IMR-90 (cell line): ENCODE results near the gene CD38. TPM values are rescaled to one million over a fixed set of nuclear protein-coding genes. Genes with fewer than 3 reads are reported as not detected.

Experiments used
- ATAC-seq: fragments of 200-7000 bp; cut with Tn5 transposase; 2 replicates; pipeline ENCODE4 v1.9.1; 2020; ENCODE audit warnings: low read depth, mild to moderate bottlenecking, moderate library complexity
- BruUV-seq: library from RNA; stranded (reverse); fragments of 400-500 nt; replicated peaks from 2 replicates; lab custom pipeline; 2021; lab: Mats Ljungman, UMichigan
- CTCF ChIA-PET: fragments of 300-600 bp; formaldehyde crosslinking; extraction: SDS; loops from one replicate; lab custom pipeline; 2021; ENCODE audit warnings: antibody characterized with exemption; lab: Yijun Ruan, JAX
- POLR2A ChIA-PET: fragments of 300-600 bp; sonication (Branson Sonifier 250); formaldehyde crosslinking; loops from one replicate; lab custom pipeline; 2022; ENCODE audit warnings: antibody characterized with exemption; ENCODE audit not compliant: unreplicated experiment; lab: Charles Lee
- DNase-seq: peaks from one replicate; pipeline ENCODE4 v3.0.0; 2013
- H2AFZ ChIP-seq: replicated peaks from 2 replicates; pipeline ENCODE3; 2013; ENCODE audit warnings: low read length, mild to moderate bottlenecking; ENCODE audit not compliant: poor library complexity
- H2AK5ac ChIP-seq: 2 replicates; pipeline ENCODE4 v1.6.1; 2013; ENCODE audit warnings: low read depth, low read length, inconsistent platforms
- H2AK9ac ChIP-seq: replicated peaks from 2 replicates; pipeline ENCODE3; 2013; ENCODE audit warnings: mild to moderate bottlenecking, low read depth, low read length, moderate library complexity; ENCODE audit not compliant: poor library complexity
- H2BK120ac ChIP-seq: 2 replicates; pipeline ENCODE4 v1.6.1; 2013; ENCODE audit warnings: low read depth, low read length, inconsistent platforms
- H2BK15ac ChIP-seq: 3 replicates; pipeline ENCODE4 v1.6.1; 2013; ENCODE audit warnings: low read depth, low read length, inconsistent platforms
- H2BK20ac ChIP-seq: 2 replicates; pipeline ENCODE4 v1.6.1; 2013; ENCODE audit warnings: low read depth, mild to moderate bottlenecking, inconsistent platforms, low read length, moderate library complexity
- H2BK5ac ChIP-seq: 2 replicates; pipeline ENCODE4 v1.6.1; 2013; ENCODE audit warnings: mild to moderate bottlenecking, low read depth, low read length, inconsistent platforms; ENCODE audit not compliant: poor library complexity, severe bottlenecking
- H3K14ac ChIP-seq: replicated peaks from 2 replicates; pipeline ENCODE4 v1.6.1; 2013; ENCODE audit warnings: low read depth, low read length, inconsistent platforms
- H3K18ac ChIP-seq: 2 replicates; pipeline ENCODE4 v1.6.1; 2013; ENCODE audit warnings: low read depth, low read length, control low read depth
- H3K23ac ChIP-seq: 2 replicates; pipeline ENCODE4 v1.6.1; 2013; ENCODE audit warnings: low read depth, low read length, inconsistent platforms
- H3K27ac ChIP-seq: 2 replicates; pipeline ENCODE4 v1.5.1; 2013; ENCODE audit warnings: mild to moderate bottlenecking, control low read depth, low read length; ENCODE audit not compliant: insufficient read depth
- H3K27me3 ChIP-seq: 2 replicates; pipeline ENCODE4 v1.6.1; 2013; ENCODE audit warnings: low read length; ENCODE audit not compliant: control insufficient read depth, insufficient read depth
- H3K36me3 ChIP-seq: 2 replicates; pipeline ENCODE4 v1.6.1; 2013; ENCODE audit warnings: low read length, mixed read lengths; ENCODE audit not compliant: control insufficient read depth, insufficient read depth
- H3K4ac ChIP-seq: 2 replicates; pipeline ENCODE4 v1.6.1; 2013; ENCODE audit warnings: low read depth, low read length, inconsistent platforms
- H3K4me1 ChIP-seq: 2 replicates; pipeline ENCODE4 v1.6.1; 2013; ENCODE audit warnings: low read length, mixed read lengths; ENCODE audit not compliant: control insufficient read depth, insufficient read depth
- H3K4me2 ChIP-seq: 2 replicates; pipeline ENCODE4 v1.6.1; 2013; ENCODE audit warnings: low read depth, mild to moderate bottlenecking, control low read depth, low read length, moderate library complexity
- H3K4me3 ChIP-seq: 2 replicates; pipeline ENCODE4 v1.5.1; 2013; ENCODE audit warnings: low read depth, mild to moderate bottlenecking, control low read depth, low read length, moderate library complexity; ENCODE audit not compliant: insufficient read depth
- H3K56ac ChIP-seq: 2 replicates; pipeline ENCODE4 v1.6.1; 2013; ENCODE audit warnings: low read length, inconsistent platforms; ENCODE audit not compliant: insufficient read depth; ENCODE audit errors: extremely low read depth
- H3K79me1 ChIP-seq, 2 experiments: 2 replicates each; pipeline ENCODE4 v1.6.1; 2013; ENCODE audit warnings: low read length in 2 of 2, inconsistent platforms in 1 of 2, low read depth in 1 of 2
- H3K9ac ChIP-seq: 2 replicates; pipeline ENCODE4 v1.6.1; 2013; ENCODE audit warnings: low read depth, low read length, control low read depth
- H3K9me1 ChIP-seq: 2 replicates; pipeline ENCODE4 v1.6.1; 2013; ENCODE audit warnings: low read length, inconsistent platforms; ENCODE audit not compliant: insufficient read depth
- H3K9me3 ChIP-seq: 2 replicates; pipeline ENCODE4 v1.6.1; 2013; ENCODE audit warnings: low read length; ENCODE audit not compliant: control insufficient read depth, insufficient read depth
- H4K20me1 ChIP-seq: 2 replicates; pipeline ENCODE4 v1.6.1; 2013; ENCODE audit warnings: low read length, inconsistent platforms; ENCODE audit not compliant: insufficient read depth
- H4K5ac ChIP-seq: 2 replicates; pipeline ENCODE4 v1.6.1; 2013; ENCODE audit warnings: mild to moderate bottlenecking, low read depth, low read length, control low read depth
- H4K8ac ChIP-seq, 2 experiments: 2 replicates each; pipeline ENCODE4 v1.6.1; 2013; ENCODE audit warnings: low read depth in 2 of 2, low read length in 2 of 2, control low read depth in 1 of 2, inconsistent platforms in 1 of 2
- H4K91ac ChIP-seq: 2 replicates; pipeline ENCODE4 v1.6.1; 2013; ENCODE audit warnings: low read depth, low read length, inconsistent platforms; ENCODE audit not compliant: insufficient read depth
- RAD21 ChIP-seq: IDR thresholded peaks from 2 replicates; pipeline ENCODE4 v1.6.1; 2012; ENCODE audit warnings: low read length, improper control_type of control experiment
- RCOR1 ChIP-seq: IDR thresholded peaks from 2 replicates; pipeline ENCODE4 v1.6.1; 2012; ENCODE audit warnings: mild to moderate bottlenecking, low read length, improper control_type of control experiment; ENCODE audit not compliant: insufficient replicate concordance
- WGBS, 2 experiments: methylation state at CpG; one replicate each; pipeline versions ENCODE4 v1.1.5 to v1.1.7; 2013; ENCODE audit warnings: missing lambda C conversion rate in 2 of 2; ENCODE audit not compliant: insufficient read length in 1 of 2; ENCODE audit errors: extremely low coverage in 2 of 2; 5-methylcytosine and 5-hydroxymethylcytosine counted together
- dilution Hi-C: fragments of 300-500 bp; cut with HindIII; formaldehyde crosslinking; loops from one replicate; pipeline ENCODE4 v1.14.3; 2018; ENCODE audit warnings: low sequenced_read_pairs; ENCODE audit not compliant: unreplicated experiment
- in situ Hi-C: fragments of 300-500 bp; cut with MboI; formaldehyde crosslinking; loops from 3 replicates; pipeline ENCODE4 v1.14.3; 2019; ENCODE audit warnings: low sequenced_read_pairs, inconsistent platforms, mixed read lengths
- intact Hi-C: fragments of 100-400 bp; cut with micrococcal nuclease; formaldehyde crosslinking; loops from 2 replicates; pipeline ENCODE4 v1.10.0; 2022
- polyA plus RNA-seq, 3 experiments: library from polyadenylated mRNA; depleted of rRNA; stranded (reverse); fragments of >200 nt; gene quantifications; 2 replicates each; pipeline ENCODE4 v1.2.3, GENCODE V29; 2012; ENCODE audit warnings: low replicate concordance in 1 of 3
- total RNA-seq: library from RNA; depleted of rRNA; stranded (reverse); fragments of >200 nt; gene quantifications from 2 replicates; pipeline ENCODE4 v1.2.3, GENCODE V29; 2012

CD38 gene
- total and polyA plus RNA-seq, 2 of the 4 experiments (the other 2 are of a cell fraction), result not detected

DNA sequence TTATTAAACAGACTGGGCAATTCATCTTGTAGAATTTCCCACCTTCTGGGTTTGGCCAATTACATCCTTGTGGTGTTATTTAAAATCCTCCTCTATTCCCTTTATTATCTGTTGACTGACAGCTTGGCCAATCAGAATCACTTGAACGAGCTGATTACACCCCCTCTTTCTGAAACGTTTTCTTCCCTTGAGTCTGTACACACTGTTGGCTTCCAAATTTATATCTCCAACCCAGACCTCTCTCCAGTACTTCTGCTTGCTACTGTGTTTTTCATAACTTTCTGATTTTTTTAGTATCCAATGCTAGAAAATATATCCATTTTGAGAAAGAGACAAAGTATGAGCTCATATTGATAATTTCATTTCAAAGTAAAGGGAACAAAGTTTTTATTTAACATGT is 14.8 kb downstream of the CD38 start:
- Histone ChIP-seq H3K4me3 (no peak overlapping the region), H3K79me1 (no peaks in the 10 kb centered on the region), H2BK120ac (no peak overlapping the region), H3K23ac (no peak overlapping the region), H4K91ac (no peak overlapping the region), H3K18ac (no peak overlapping the region), H4K5ac (no peak overlapping the region), H3K9me1 (no peaks in the 10 kb centered on the region), H3K14ac (no peak overlapping the region), H2AFZ (no peak overlapping the region), H4K20me1 (no peaks in the 10 kb centered on the region), H3K36me3 (no peaks in the 10 kb centered on the region), H4K8ac (no peak overlapping the region), H3K27me3 (peaks cover 15% of the 10 kb centered on the region), H2BK5ac (no peak overlapping the region), H3K9ac (no peak overlapping the region), H2BK15ac (no peak overlapping the region), H2AK5ac (no peak overlapping the region), H3K4ac (no peak overlapping the region), H3K56ac (no peak overlapping the region), H3K9me3 (no peaks in the 10 kb centered on the region), H3K27ac (no peak overlapping the region), H3K4me2 (no peak overlapping the region), H3K4me1 (no peaks in the 10 kb centered on the region), H2BK20ac (no peak overlapping the region), H2AK9ac (no peak overlapping the region)
- DNase-seq (no peak), ATAC-seq (no peak)
- no TSS peak for BruUV-seq
- no CpG with 5 or more reads among the region's 2 CpGs for WGBS, 2 experiments
- in situ Hi-C loops (no loop called here), intact Hi-C loops (no loop called here), dilution Hi-C loops (no loop called here)
- no peak for TF ChIP-seq RCOR1
- TF ChIP-seq RAD21, result no peak
- CTCF ChIA-PET, result interaction anchor here (0.6 kb wide), 1 partner anchor 13 kb away, joined by 3 read pairs; no protein-coding TSS in a partner anchor
- POLR2A ChIA-PET, result no interaction called here
